Astrocyte of the spinal cord (primary cell): Measurements from ENCODE around the gene GEMIN4.

Experiments
- DNase-seq: peaks from one replicate; pipeline ENCODE4 v3.0.0; 2011; ENCODE audit warnings: low read depth, low spot score
- H3K4me3 ChIP-seq: 2 replicates; pipeline ENCODE4 v1.5.1; 2011; ENCODE audit warnings: low read depth, mild to moderate bottlenecking, low read length, moderate library complexity
- CTCF ChIP-seq: IDR thresholded peaks from 2 replicates; pipeline ENCODE4 v1.5.1; 2012; ENCODE audit warnings: low read depth, mild to moderate bottlenecking, low read length, inconsistent platforms
- in situ Hi-C: cut with HindIII; loops from 2 replicates; pipeline ENCODE4 v1.10.0; 2017; ENCODE audit warnings: low sequenced_read_pairs

Gene GEMIN4

GRCh38 chr17:737561-738113 is 14.4 kb downstream of the GEMIN4 start:
- in situ Hi-C loops = no loop called here
- TF ChIP-seq CTCF = no peak
- DNase-seq = no peak
- no peak overlapping the region for H3K4me3 ChIP-seq

DNA sequence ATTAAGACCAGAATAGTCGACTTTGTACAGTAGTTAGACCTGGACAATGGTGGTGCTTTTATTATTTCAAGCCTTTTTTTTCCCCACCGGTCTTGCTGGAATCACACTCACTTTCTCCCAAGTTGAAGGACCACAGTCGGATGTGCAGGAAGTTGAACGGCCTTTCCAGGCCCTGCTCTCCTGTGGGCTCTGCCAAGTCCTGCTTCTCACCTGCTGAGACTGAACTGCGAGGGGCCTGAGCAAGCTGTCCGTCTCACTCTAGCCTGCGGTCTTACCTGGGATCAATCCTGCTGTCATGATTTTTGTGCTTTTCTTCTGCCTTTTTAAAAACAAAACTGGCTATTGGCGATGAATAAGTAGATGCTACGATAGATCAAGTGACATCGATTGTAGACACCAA is 18.3 kb downstream of the GEMIN4 start:
- DNase-seq = no peak
- in situ Hi-C loops = no loop called here
- peak overlapping the region; percentile 59 for H3K4me3 ChIP-seq
- TF ChIP-seq CTCF = no peak

DNA sequence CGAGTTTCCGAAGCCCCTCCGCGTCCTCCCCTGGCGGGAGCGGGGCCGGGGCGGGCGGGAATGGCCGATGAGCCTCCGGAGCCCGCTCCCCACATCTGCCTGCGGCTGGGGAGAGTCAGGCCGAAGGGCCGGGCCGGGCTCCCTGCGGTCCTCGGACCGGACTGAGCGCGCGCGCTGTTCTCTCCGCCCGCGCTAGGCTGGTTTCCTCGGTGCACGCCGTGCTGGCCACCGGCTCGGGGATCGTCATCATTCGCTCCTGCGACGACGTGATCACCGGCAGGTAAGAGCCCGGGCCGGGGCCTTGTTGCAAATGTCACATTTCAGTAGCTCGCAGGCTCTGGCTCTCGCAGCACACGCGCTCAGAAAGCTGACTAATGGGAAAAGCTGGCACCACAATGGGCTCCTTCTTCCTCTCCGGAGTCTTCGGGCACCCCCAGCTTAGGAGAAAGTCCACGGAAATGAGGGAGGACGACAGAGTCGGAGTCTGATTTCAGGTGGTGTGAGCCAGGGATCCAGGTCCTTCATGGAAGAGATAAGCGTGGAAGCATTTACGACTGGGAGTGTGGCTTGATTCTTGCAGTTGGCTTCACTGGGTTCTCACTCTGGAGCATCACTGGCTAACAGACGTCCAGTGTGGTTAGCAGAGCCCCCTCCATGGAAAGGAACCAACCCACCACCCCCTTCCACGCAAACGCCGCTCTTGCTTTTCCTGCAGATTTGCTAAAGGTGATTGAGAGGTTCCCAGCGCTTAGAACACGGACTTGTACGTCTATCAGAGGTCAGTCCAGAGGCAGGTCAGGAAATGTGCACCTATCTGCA is 19.0 kb downstream of the GEMIN4 start:
- H3K4me3 ChIP-seq = peak overlapping the region; percentile 59
- in situ Hi-C loops = no loop called here
- DNase-seq = peak; percentile 37
- no peak for TF ChIP-seq CTCF

DNA sequence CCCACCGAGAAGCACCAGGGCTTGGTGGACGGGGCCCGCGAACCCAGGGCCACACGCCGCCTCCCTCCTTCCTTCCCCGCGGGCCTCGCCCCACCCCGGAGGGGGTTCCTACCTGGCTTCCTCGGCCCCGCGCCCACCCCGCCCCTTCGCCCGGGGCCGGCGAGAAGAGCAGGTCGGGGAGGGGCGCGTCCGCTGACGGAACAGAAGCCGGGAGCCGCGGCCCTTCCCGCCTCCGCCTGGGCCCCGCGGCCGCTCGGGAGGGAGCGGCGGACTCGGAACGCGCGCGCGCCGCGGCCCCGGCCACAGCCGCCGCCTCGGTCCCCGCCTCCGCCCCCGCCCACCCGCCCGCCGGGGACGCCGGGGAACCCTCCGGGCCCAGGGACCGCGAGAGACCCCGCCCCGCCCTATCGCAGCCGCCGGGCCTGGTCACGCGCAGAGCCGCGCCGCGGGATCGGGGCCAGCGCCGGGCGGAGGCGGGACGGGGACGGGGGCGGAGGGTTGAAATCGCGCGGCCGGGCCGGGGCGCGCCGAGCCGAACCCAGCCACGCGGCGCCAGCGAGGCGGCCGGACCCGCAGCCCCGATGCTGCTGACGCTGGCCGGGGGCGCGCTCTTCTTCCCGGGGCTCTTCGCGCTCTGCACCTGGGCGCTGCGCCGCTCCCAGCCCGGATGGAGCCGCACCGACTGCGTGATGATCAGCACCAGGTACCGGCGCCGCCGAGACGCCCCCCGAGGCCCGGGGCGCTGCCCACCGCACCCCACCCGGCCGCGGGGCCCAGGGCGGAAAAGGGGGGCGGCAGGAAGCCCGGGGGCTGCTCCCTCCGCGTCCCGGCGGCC is 19.8 kb downstream of the GEMIN4 start, which contains the start of gene TLCD3A:
Gene TLCD3A (plus strand): TSS at position 530 of the 835 bp plus-strand sequence. CDS start 52 bp downstream, at position 582.
- TF ChIP-seq CTCF = no peak
- peak within 1 kb of the TSS; percentile 59 for H3K4me3 ChIP-seq
- DNase-seq = peak; percentile 50
- in situ Hi-C loops = no loop called here

- peak overlapping the region; percentile 59 for H3K4me3 ChIP-seq
- TF ChIP-seq CTCF = no peak
- no peak for DNase-seq
- in situ Hi-C loops = no loop called here
Observed at GRCh38 chr17:731644-732066, 20.4 kb downstream of the GEMIN4 start.

DNA sequence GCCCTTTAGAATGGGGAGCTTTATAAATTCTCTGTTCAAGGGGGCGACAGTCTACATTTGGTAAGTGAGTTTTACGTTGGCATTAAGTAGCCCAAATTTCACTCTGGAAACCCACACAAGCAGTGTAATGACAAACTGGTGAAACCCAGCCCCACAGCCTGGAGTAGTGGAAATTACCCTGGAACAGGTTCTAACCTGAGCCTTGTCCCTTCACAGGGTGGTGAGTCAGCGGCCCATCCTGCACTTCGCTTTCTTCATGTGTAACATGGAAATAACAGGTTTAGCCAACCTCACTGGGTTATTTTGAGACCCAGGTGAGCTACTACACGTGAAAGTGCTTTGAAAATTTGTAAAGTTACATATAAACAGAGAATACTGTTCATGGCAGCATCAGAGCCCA is 23.2 kb downstream of the GEMIN4 start:
- no peak overlapping the region for H3K4me3 ChIP-seq
- DNase-seq = no peak
- no peak for TF ChIP-seq CTCF
- in situ Hi-C loops = no loop called here
